H1 (cell line): ENCODE results near the gene UBR2. TPM values are rescaled to one million over a fixed set of nuclear protein-coding genes. Genes with fewer than 3 reads are reported as not detected.

Experiments used
- CTCF ChIA-PET: fragments of 300-600 bp; sonication (Branson Sonifier 250); formaldehyde crosslinking; loops from one replicate; lab custom pipeline; 2021; ENCODE audit not compliant: partially characterized antibody; lab: Charles Lee
- POLR2A ChIA-PET: fragments of 300-600 bp; sonication (Branson Sonifier 250); formaldehyde crosslinking; loops from one replicate; lab custom pipeline; 2021; ENCODE audit warnings: inconsistent platforms; ENCODE audit not compliant: partially characterized antibody; lab: Charles Lee
- DNase-seq, 2 experiments: peaks; one replicate each; pipeline versions ENCODE4 v3.0.0 to v3.0.0-alpha.2; 2010 to 2022; ENCODE audit warnings: low spot score in 2 of 2, low read depth in 1 of 2, mixed read lengths in 1 of 2
- FAIRE-seq: peaks from 2 replicates; lab custom pipeline; 2011; peaks lifted over from hg19 to GRCh38; lab: Jason Lieb, UNC
- H2AFZ ChIP-seq: 2 replicates; pipeline ENCODE4 v1.8.1; 2012; ENCODE audit warnings: low read length, inconsistent platforms
- H2AK5ac ChIP-seq: 2 replicates; pipeline ENCODE4 v1.6.1; 2013; ENCODE audit warnings: low read depth, low read length
- H2BK120ac ChIP-seq: replicated peaks from 2 replicates; pipeline ENCODE3; 2013; ENCODE audit warnings: low read depth, low read length, inconsistent platforms
- H2BK12ac ChIP-seq: 2 replicates; pipeline ENCODE4 v1.6.1; 2013; ENCODE audit warnings: low read depth, low read length
- H2BK15ac ChIP-seq: 2 replicates; pipeline ENCODE4 v1.6.1; 2013; ENCODE audit warnings: low read length
- H2BK20ac ChIP-seq: 2 replicates; pipeline ENCODE4 v1.6.1; 2013; ENCODE audit warnings: low read length
- H2BK5ac ChIP-seq: 2 replicates; pipeline ENCODE4 v1.6.1; 2013; ENCODE audit warnings: low read depth, low read length
- H3K14ac ChIP-seq: 2 replicates; pipeline ENCODE4 v1.6.1; 2013; ENCODE audit warnings: inconsistent platforms; ENCODE audit not compliant: insufficient read length
- H3K18ac ChIP-seq: 2 replicates; pipeline ENCODE4 v1.6.1; 2013; ENCODE audit warnings: low read length; ENCODE audit errors: extremely low read depth
- H3K23ac ChIP-seq: 2 replicates; pipeline ENCODE4 v1.6.1; 2013; ENCODE audit warnings: inconsistent platforms; ENCODE audit not compliant: insufficient read length
- H3K23me2 ChIP-seq: 2 replicates; pipeline ENCODE4 v1.6.1; 2013; ENCODE audit warnings: low read depth, low read length
- H3K27ac ChIP-seq: 2 replicates; pipeline ENCODE4 v1.6.1; 2011; ENCODE audit warnings: low read depth, low read length, inconsistent platforms
- H3K27me3 ChIP-seq, 4 experiments: replicated peaks in 1 of 4; 1 replicate in 1 of 4; 2 replicates in 3 of 4; pipeline versions ENCODE4 v1.6.1 to v1.8.1; 2011 to 2013; ENCODE audit warnings: low read length in 3 of 4, mild to moderate bottlenecking in 3 of 4, inconsistent platforms in 2 of 4, mixed read lengths in 2 of 4, moderate library complexity in 1 of 4; ENCODE audit not compliant: control insufficient read depth in 3 of 4, insufficient read depth in 3 of 4; ENCODE audit errors: extremely low read depth in 1 of 4
- H3K36me3 ChIP-seq, 4 experiments: 2 replicates each; pipeline versions ENCODE4 v1.6.1 to v1.8.1; 2011 to 2013; ENCODE audit warnings: mild to moderate bottlenecking in 4 of 4, low read length in 3 of 4, moderate library complexity in 2 of 4, control low read depth in 1 of 4, inconsistent platforms in 1 of 4; ENCODE audit not compliant: insufficient read depth in 4 of 4, control insufficient read depth in 2 of 4
- H3K4ac ChIP-seq: replicated peaks from 2 replicates; pipeline ENCODE3; 2013; ENCODE audit warnings: low read length, low read depth, mixed read lengths, inconsistent platforms; ENCODE audit not compliant: insufficient read length
- H3K4me1 ChIP-seq, 4 experiments: replicated peaks in 1 of 4; 1 replicate in 1 of 4; 2 replicates in 3 of 4; pipeline versions ENCODE4 v1.6.1 to v1.8.1; 2011 to 2013; ENCODE audit warnings: low read length in 3 of 4, inconsistent platforms in 2 of 4, mixed read lengths in 1 of 4; ENCODE audit not compliant: insufficient read depth in 4 of 4, control insufficient read depth in 3 of 4
- H3K4me2 ChIP-seq, 2 experiments: 2 replicates each; pipeline versions ENCODE4 v1.6.1 to v1.8.1; 2011 to 2013; ENCODE audit warnings: low read depth in 2 of 2, low read length in 2 of 2, control low read depth in 1 of 2, inconsistent platforms in 1 of 2, mild to moderate bottlenecking in 1 of 2; ENCODE audit not compliant: insufficient read depth in 1 of 2
- H3K4me3 ChIP-seq, 4 experiments: fragments of 200-600, 300-600 bp in 1 of 4; sonication (generic), shearing (Covaris generic), sonication (Bioruptor Twin) in 1 of 4; 2 replicates each; pipeline versions ENCODE4 v1.5.1 to v1.8.1; 2011 to 2016; ENCODE audit warnings: low read length in 4 of 4, low read depth in 3 of 4, control low read depth in 2 of 4, inconsistent platforms in 2 of 4, mild to moderate bottlenecking in 2 of 4, mixed read lengths in 1 of 4, moderate library complexity in 1 of 4; ENCODE audit not compliant: insufficient read depth in 2 of 4; ENCODE audit errors: extremely low read depth in 1 of 4
- H3K56ac ChIP-seq: replicated peaks from 2 replicates; pipeline ENCODE3; 2013; ENCODE audit warnings: low read depth, mild to moderate bottlenecking, mixed read lengths, low read length, inconsistent platforms; ENCODE audit not compliant: insufficient read length
- H3K79me1 ChIP-seq: 2 replicates; pipeline ENCODE4 v1.6.1; 2013; ENCODE audit warnings: low read depth, low read length, control low read depth
- H3K79me2 ChIP-seq, 2 experiments: 2 replicates each; pipeline versions ENCODE4 v1.6.1 to v1.8.1; 2012 to 2013; ENCODE audit warnings: low read length in 2 of 2, mild to moderate bottlenecking in 2 of 2, inconsistent platforms in 1 of 2; ENCODE audit not compliant: insufficient read depth in 2 of 2, control insufficient read depth in 1 of 2
- H3K9ac ChIP-seq, 4 experiments: replicated peaks in 1 of 4; 1 replicate in 1 of 4; 2 replicates in 3 of 4; pipeline versions ENCODE4 v1.6.1 to v1.8.1; 2011 to 2013; ENCODE audit warnings: low read depth in 3 of 4, low read length in 3 of 4, control low read depth in 2 of 4, mild to moderate bottlenecking in 2 of 4, moderate library complexity in 2 of 4, inconsistent platforms in 1 of 4; ENCODE audit errors: extremely low read depth in 1 of 4
- H3K9me3 ChIP-seq, 2 experiments: 2 replicates each; pipeline versions ENCODE4 v1.6.1 to v1.8.1; 2012 to 2013; ENCODE audit warnings: mild to moderate bottlenecking in 2 of 2, moderate library complexity in 2 of 2, control low read depth in 1 of 2, inconsistent platforms in 1 of 2, low read depth in 1 of 2, low read length in 1 of 2, mixed read lengths in 1 of 2; ENCODE audit not compliant: insufficient read depth in 2 of 2
- H4K20me1 ChIP-seq, 2 experiments: replicated peaks in 1 of 2; 2 replicates each; pipeline versions ENCODE3 to v1.8.1; 2011 to 2013; ENCODE audit warnings: inconsistent platforms in 2 of 2, low read length in 2 of 2, mild to moderate bottlenecking in 1 of 2; ENCODE audit not compliant: insufficient read depth in 2 of 2, control insufficient read depth in 1 of 2
- H4K5ac ChIP-seq: 2 replicates; pipeline ENCODE4 v1.6.1; 2013; ENCODE audit warnings: low read length, low read depth, mixed read lengths, inconsistent platforms; ENCODE audit not compliant: insufficient read length
- H4K8ac ChIP-seq: 2 replicates; pipeline ENCODE4 v1.8.0; 2013; ENCODE audit warnings: mild to moderate bottlenecking, moderate library complexity, low read length, inconsistent platforms; ENCODE audit not compliant: insufficient read depth; ENCODE audit errors: extremely low read depth
- H4K91ac ChIP-seq: replicated peaks from 2 replicates; pipeline ENCODE3; 2013; ENCODE audit warnings: low read length, mixed read lengths, inconsistent platforms; ENCODE audit not compliant: insufficient read length
- EP300 ChIP-seq, 2 experiments: IDR thresholded peaks; 1 replicate in 1 of 2; 2 replicates in 1 of 2; pipeline ENCODE4 v1.6.1; 2011 to 2012; ENCODE audit warnings: low read depth in 2 of 2, low read length in 2 of 2, mild to moderate bottlenecking in 2 of 2, borderline replicate concordance in 1 of 2, inconsistent platforms in 1 of 2, moderate library complexity in 1 of 2
- KDM5A ChIP-seq: fragments of 200-600 bp; IDR thresholded peaks from 2 replicates; pipeline ENCODE4 v1.7.1; 2012; ENCODE audit warnings: mild to moderate bottlenecking, low read length, inconsistent platforms, mixed read lengths
- POLR2AphosphoS5 ChIP-seq: IDR thresholded peaks from 2 replicates; pipeline ENCODE4 v1.6.1; 2011; ENCODE audit warnings: low read depth, low read length
- RAD21 ChIP-seq, 2 experiments: IDR thresholded peaks in 1 of 2; conservative IDR thresholded peaks in 1 of 2; 2 replicates each; pipeline ENCODE4 v1.6.1; 2011; ENCODE audit warnings: low read depth in 2 of 2, low read length in 2 of 2, improper control_type of control experiment in 1 of 2, inconsistent platforms in 1 of 2, mild to moderate bottlenecking in 1 of 2, moderate library complexity in 1 of 2
- RXRA ChIP-seq: IDR thresholded peaks from 2 replicates; pipeline ENCODE4 v1.6.1; 2011; ENCODE audit warnings: low read depth, mild to moderate bottlenecking, low read length, moderate library complexity; ENCODE audit not compliant: insufficient read depth
- SAP30 ChIP-seq: fragments of 300-600 bp; sonication (generic); IDR thresholded peaks from 2 replicates; pipeline ENCODE4 v1.7.1; 2012; ENCODE audit warnings: low read length, moderate library complexity, mild to moderate bottlenecking, inconsistent platforms; ENCODE audit not compliant: insufficient read depth, insufficient replicate concordance
- SIN3A ChIP-seq, 2 experiments: IDR thresholded peaks in 1 of 2; conservative IDR thresholded peaks in 1 of 2; 2 replicates each; pipeline ENCODE4 v1.6.1; 2011 to 2012; ENCODE audit warnings: low read length in 2 of 2, improper control_type of control experiment in 1 of 2, low read depth in 1 of 2, mild to moderate bottlenecking in 1 of 2
- SP2 ChIP-seq: IDR thresholded peaks from 2 replicates; pipeline ENCODE4 v1.6.1; 2012; ENCODE audit warnings: mild to moderate bottlenecking, low read length, inconsistent platforms
- SRF ChIP-seq: IDR thresholded peaks from 2 replicates; pipeline ENCODE4 v1.6.1; 2011; ENCODE audit warnings: mild to moderate bottlenecking, low read depth, low read length, moderate library complexity
- WGBS, 2 experiments: shearing (Covaris generic) in 1 of 2; methylation state at CpG; one replicate each; pipeline versions ENCODE4 v1.1.6 to v1.1.7; 2013 to 2015; ENCODE audit warnings: low lambda C conversion rate in 2 of 2, mixed read lengths in 2 of 2, inconsistent platforms in 1 of 2, low coverage in 1 of 2, missing lambda C conversion rate in 1 of 2; ENCODE audit not compliant: insufficient replicate concordance in 2 of 2, insufficient coverage in 1 of 2, insufficient read length in 1 of 2; ENCODE audit errors: extremely low coverage in 1 of 2, missing lambda C conversion rate in 1 of 2; 5-methylcytosine and 5-hydroxymethylcytosine counted together
- polyA plus RNA-seq, 7 experiments: library from polyadenylated mRNA; depleted of rRNA in 3 of 7; stranded (reverse) in 5 of 7; unstranded in 2 of 7; fragments of >200 nt in 5 of 7; fragments of 200-250 nt in 2 of 7; gene quantifications; 1 replicate in 5 of 7; 2 replicates in 1 of 7; 4 replicates in 1 of 7; pipeline versions ENCODE4 v1.2.1 to v1.2.3, GENCODE V29; 2011 to 2013; ENCODE audit warnings: missing spikeins in 2 of 7, mixed read lengths in 2 of 7
- total RNA-seq: library from RNA; stranded (reverse); fragmentation: NEBNext Ultra II Directional; extraction: Animal tissue kit (Norgen Biotek cat#: 25700); gene quantifications from 2 replicates; pipeline ENCODE4 v1.2.1, GENCODE V29; 2021

UBR2 gene
- total and polyA plus RNA-seq, 2 of the 8 experiments (the other 6 are each of a cell fraction or from before 2014, with no cell fraction given), result 6.5 to 19.5 TPM

GRCh38 chr6:42689371-42689770 is 125.5 kb downstream of the UBR2 start:
- Histone ChIP-seq H3K79me2 (no peaks in the 10 kb centered on the region), H3K14ac (no peak overlapping the region), H3K9me3 (peaks cover 0 to 10% of the 10 kb centered on the region in 2 experiments; a peak in 1 of 4 replicates), H2AK5ac (no peak overlapping the region), H3K56ac (no peak overlapping the region), H2BK12ac (no peak overlapping the region), H3K27ac (no peak overlapping the region), H3K79me1 (no peaks in the 10 kb centered on the region), H3K4me2 (no peak overlapping the region), H2BK20ac (no peak overlapping the region), H3K27me3 (no peaks in the 10 kb centered on the region), H3K4me1 (no peaks in the 10 kb centered on the region), H3K4ac (no peak overlapping the region), H3K9ac (no peak overlapping the region), H2BK120ac (no peak overlapping the region), H2BK5ac (no peak overlapping the region), H3K4me3 (no peak overlapping the region), H3K36me3 (peaks cover 7 to 60% (median 45%) of the 10 kb centered on the region in 4 experiments; a peak in 7 of 8 replicates), H4K20me1 (no peaks in the 10 kb centered on the region), H4K5ac (no peak overlapping the region), H3K23ac (no peak overlapping the region), H4K8ac (no peak overlapping the region), H3K18ac (no peak overlapping the region), H2BK15ac (no peak overlapping the region), H3K23me2 (no peaks in the 10 kb centered on the region), H2AFZ (no peak overlapping the region), H4K91ac (no peak overlapping the region)
- CTCF ChIA-PET, result interaction anchor here (1.0 to 2.4 kb wide), 2 partner anchors 36 to 51 kb away, joined by 3 to 9 read pairs; no protein-coding TSS in a partner anchor
- WGBS, 2 experiments, result 92% methylated on average over 7 of the region's 7 CpGs; no CpG with 5 or more reads in 1 of the 2 experiments
- FAIRE-seq (no peak), DNase-seq (no peak)
- POLR2A ChIA-PET, result interaction anchor here (1.5 kb wide), 1 partner anchor 191 kb away, joined by 5 read pairs; the partner anchor contains the start of gene RPL7L1
- TF ChIP-seq SIN3A (conservative IDR thresholded peaks at IDR 0.05 in 1 of 2, IDR thresholded peaks at IDR 0.05 in 1 of 2; ENCODE audit: low read depth in 1 of 2, low read length in 2 of 2) (no peak), SP2 (no peak), RXRA (no peak), SRF (no peak), SAP30 (no peak), EP300 (IDR thresholded peaks at IDR 0.05; ENCODE audit: borderline replicate concordance in 1 of 2, low read depth in 2 of 2, low read length in 2 of 2) (no peak), KDM5A (no peak), RAD21 (IDR thresholded peaks at IDR 0.05 in 1 of 2, conservative IDR thresholded peaks at IDR 0.05 in 1 of 2; ENCODE audit: low read depth in 2 of 2, low read length in 2 of 2) (no peak), POLR2AphosphoS5 (no peak)
